ENCODE data around the gene C1QA. TPM values are rescaled to one million over a fixed set of nuclear protein-coding genes. Genes with fewer than 3 reads are reported as not detected.

Gene C1QA
- total and polyA plus RNA-seq, 2 of the 13 experiments (the other 11 are each of a cell fraction or from before 2014, with no cell fraction given) = not detected

- Histone ChIP-seq H2AFZ (ENCODE audit: low read length) (no peak overlapping the region), H3K9ac (ENCODE audit: insufficient read depth, low read depth, low read length) (no peak overlapping the region), H3K36me3 (replicated peaks in 1 of 2; ENCODE audit: control insufficient read depth in 1 of 2, insufficient read depth in 2 of 2, low read length in 2 of 2) (no peaks in the 10 kb centered on the region), H3K79me2 (ENCODE audit: insufficient read depth, low read length) (no peaks in the 10 kb centered on the region), H3K9me3 (ENCODE audit: low read length) (no peaks in the 10 kb centered on the region), H3K4me1 (ENCODE audit: insufficient read depth, low read length) (no peaks in the 10 kb centered on the region), H3K27ac (ENCODE audit: extremely low read length, insufficient read depth, low read length) (no peak overlapping the region), H3K4me2 (ENCODE audit: low read depth, low read length) (no peak overlapping the region), H3K4me3 (replicated peaks in 1 of 3; ENCODE audit: insufficient read depth in 1 of 3, low read depth in 2 of 3, low read length in 3 of 3) (no peak overlapping the region), H3K27me3 (ENCODE audit: control insufficient read depth in 1 of 2, insufficient read depth in 2 of 2, low read length in 2 of 2) (peaks cover 3 to 28% of the 10 kb centered on the region in 2 experiments; a peak in 3 of 5 replicates), H4K20me1 (ENCODE audit: insufficient read depth, low read length) (peaks cover 3% of the 10 kb centered on the region; the same call in 1 of the 2 replicates)
- intact Hi-C loops (cut with micrococcal nuclease; ENCODE audit: unreplicated experiment) = no loop called here
- TF ChIP-seq HOXD1 (CRISPR knock-in tag; IDR thresholded peaks at IDR 0.05) (no peak), CC2D1A (CRISPR knock-in tag; IDR thresholded peaks at IDR 0.05) (no peak), JARID2 (CRISPR knock-in tag; IDR thresholded peaks at IDR 0.05; ENCODE audit: insufficient replicate concordance) (no peak), KMT2B (CRISPR knock-in tag; IDR thresholded peaks at IDR 0.05) (no peak), ZNF724P (CRISPR knock-in tag; IDR thresholded peaks at IDR 0.05; ENCODE audit: borderline replicate concordance) (no peak), ZNF282 (IDR thresholded peaks at IDR 0.05; ENCODE audit: partially characterized antibody) (no peak), YY1 (IDR thresholded peaks at IDR 0.05; ENCODE audit: insufficient read depth, insufficient replicate concordance, low read depth, low read length) (no peak), SPEN (CRISPR knock-in tag; IDR thresholded peaks at IDR 0.05; ENCODE audit: low read depth) (no peak), IKZF1 (IDR thresholded peaks at IDR 0.05) (no peak), KMT2A (CRISPR knock-in tag; IDR thresholded peaks at IDR 0.05) (no peak), KLF15 (CRISPR knock-in tag; IDR thresholded peaks at IDR 0.05; ENCODE audit: borderline replicate concordance) (no peak), CCDC6 (CRISPR knock-in tag; IDR thresholded peaks at IDR 0.05) (no peak), AKNA (CRISPR knock-in tag; IDR thresholded peaks at IDR 0.05; ENCODE audit: borderline replicate concordance) (no peak), MEF2D (CRISPR knock-in tag; IDR thresholded peaks at IDR 0.05) (no peak), ZNF781 (CRISPR knock-in tag; IDR thresholded peaks at IDR 0.05; ENCODE audit: borderline replicate concordance, not compliant biosample characterization) (no peak), SIN3B (IDR thresholded peaks at IDR 0.05; ENCODE audit: low read length) (no peak)
- CTCF ChIA-PET (ENCODE audit: low intra/inter-chr PET ratio, low total read pairs) = no interaction called here
- POLR2A ChIA-PET = no interaction called here
- DNase-seq (ENCODE audit: low spot score) = no peak
- ATAC-seq = no peak
- in situ Hi-C loops (cut with HindIII; ENCODE audit: extremely low pct_ligation_motif_present, low pct_unique_long_range_greater_than_20kb) = no loop called here
- no TSS peak for BruUV-seq (replicated peaks)
- 26% methylated on average over 3 of the region's 3 CpGs for WGBS (ENCODE audit: low lambda C conversion rate)
- FAIRE-seq = no peak
Observed at GRCh38 chr1:22637907-22638445, 1.5 kb downstream of the C1QA start.

All from HepG2 (cell line).